ENCODE results near the gene PHLDA3. TPM values are rescaled to one million over a fixed set of nuclear protein-coding genes. Genes with fewer than 3 reads are reported as not detected.
"Not testable (repeated sequence)": the region's sequence is repeated elsewhere in the genome, so short reads cannot be mapped to it uniquely, and the experiment has no call there.

PHLDA3 gene
- total RNA-seq, 2 donors from 2014 or later = 25.2 to 48.8 TPM

- H3K4me3 ChIP-seq = no peak overlapping the region
- ATAC-seq = peak; percentile 79
- DNase-seq = peak; percentile 88 to 91 (median 90)
- H3K27me3 ChIP-seq = no peaks in the 10 kb centered on the region
- intact Hi-C loops (cut with DNase I) = loop anchor here (5.0 kb wide), 1 partner anchor 35 kb away; no protein-coding TSS in a partner anchor
- TF ChIP-seq CTCF (IDR thresholded peaks at IDR 0.05) (peak; percentile 81 to 97 (median 94)), POLR2A (IDR thresholded peaks at IDR 0.05) (no peak)
- H3K27ac ChIP-seq = peak overlapping the region in 1 of 4 donors; percentile 5
- WGBS, 2 donors = 6 to 20% methylated on average over 13 to 35 of the region's 35 CpGs
- H3K36me3 ChIP-seq (replicated peaks in 1 of 2; ENCODE audit: insufficient read depth in 1 of 2, low read depth in 2 of 2) = peaks cover 0 to 7% of the 10 kb centered on the region in 2 donors
- no peaks in the 10 kb centered on the region for H3K9me3 ChIP-seq
- peaks cover 28% of the 10 kb centered on the region for H3K4me1 ChIP-seq
Observed at GRCh38 chr1:201481761-201482493, 12.9 kb upstream of the PHLDA3 start.

- no peak for ATAC-seq
- Histone ChIP-seq H3K36me3 (replicated peaks in 1 of 2; ENCODE audit: insufficient read depth in 1 of 2, low read depth in 2 of 2) (peaks cover 0 to 5% of the 10 kb centered on the region in 2 donors), H3K27me3 (no peaks in the 10 kb centered on the region), H3K4me1 (peaks cover 28% of the 10 kb centered on the region), H3K9me3 (no peaks in the 10 kb centered on the region), H3K27ac (peak overlapping the region; percentile 7 to 87 (median 74)), H3K4me3 (no peak overlapping the region)
- TF ChIP-seq POLR2A (IDR thresholded peaks at IDR 0.05) = no peak
- WGBS, 2 donors = 5 to 8% methylated on average over 12 to 17 of the region's 17 CpGs
- intact Hi-C loops (cut with DNase I) = loop anchor here (5.0 kb wide), 1 partner anchor 36 kb away; no protein-coding TSS in a partner anchor
- DNase-seq = peak in 1 of 4 donors; percentile 17
Observed at GRCh38 chr1:201481004-201481380, 12.0 kb upstream of the PHLDA3 start.

GRCh38 chr1:201480231-201481003, 11.4 kb upstream of the PHLDA3 start:
- Histone ChIP-seq H3K36me3 (replicated peaks in 1 of 2; ENCODE audit: insufficient read depth in 1 of 2, low read depth in 2 of 2) (peaks cover 0 to 5% of the 10 kb centered on the region in 2 donors), H3K4me3 (no peak overlapping the region), H3K27ac (peak overlapping the region; percentile 33 to 87 (median 74)), H3K27me3 (no peaks in the 10 kb centered on the region), H3K4me1 (peaks cover 28% of the 10 kb centered on the region), H3K9me3 (no peaks in the 10 kb centered on the region)
- 3 to 9% methylated on average over 15 to 35 of the region's 37 CpGs for WGBS, 2 donors
- TF ChIP-seq POLR2A (IDR thresholded peaks at IDR 0.05) (peak in 2 of 3 donors; percentile 25 to 52), CTCF (IDR thresholded peaks at IDR 0.05) (peak in 2 of 7 experiments; percentile 9 to 14)
- ATAC-seq (peak; percentile 89), DNase-seq (peak; percentile 83 to 93 (median 92))
- intact Hi-C loops (cut with DNase I) = loop anchor here (5.0 kb wide), 1 partner anchor 37 kb away; no protein-coding TSS in a partner anchor

GRCh38 chr1:201479201-201479730, 10.3 kb upstream of the PHLDA3 start:
- H3K27ac ChIP-seq = peak overlapping the region in 1 of 4 donors; percentile 87
- DNase-seq = no peak
- WGBS, 2 donors = 89 to 98% methylated on average over 4 of the region's 4 CpGs

GRCh38 chr1:201478666-201479065, 9.7 kb upstream of the PHLDA3 start:
- H3K27me3 ChIP-seq; H3K4me3 ChIP-seq; intact Hi-C loops (cut with DNase I); DNase-seq; H3K36me3 ChIP-seq (replicated peaks in 1 of 2; ENCODE audit: insufficient read depth in 1 of 2, low read depth in 2 of 2); H3K27ac ChIP-seq; H3K9me3 ChIP-seq; ATAC-seq: not testable (repeated sequence)
- 81 to 83% methylated on average over 3 of the region's 3 CpGs for WGBS, 2 donors
- peaks cover 28% of the 10 kb centered on the region for H3K4me1 ChIP-seq

More at GRCh38 chr1:201479201-201479730, 10.3 kb upstream of the PHLDA3 start:
- Histone ChIP-seq H3K27me3 (no peaks in the 10 kb centered on the region), H3K4me3 (no peak overlapping the region), H3K9me3 (no peaks in the 10 kb centered on the region), H3K36me3 (replicated peaks in 1 of 2; ENCODE audit: insufficient read depth in 1 of 2, low read depth in 2 of 2) (peaks cover 0 to 2% of the 10 kb centered on the region in 2 donors), H3K4me1 (peaks cover 28% of the 10 kb centered on the region)
- no peak for ATAC-seq
- intact Hi-C loops (cut with DNase I) = no loop called here
- TF ChIP-seq POLR2A (IDR thresholded peaks at IDR 0.05) (no peak), CTCF (IDR thresholded peaks at IDR 0.05) (no peak)
